GM23338 (cell line): ENCODE data around the gene ARPC2. TPM values are rescaled to one million over a fixed set of nuclear protein-coding genes. Genes with fewer than 3 reads are reported as not detected.

Source experiments
- ATAC-seq: fragments of 200-7000 bp; cut with Tn5 transposase; 3 replicates; pipeline ENCODE4 v1.9.1; 2020
- DNase-seq: peaks from one replicate; pipeline ENCODE4 v3.0.0-alpha.2; 2015; ENCODE audit warnings: low spot score
- H2AFZ ChIP-seq: fragments of 200-600 bp; sonication (generic); 2 replicates; pipeline ENCODE4 v1.8.0; 2016; ENCODE audit warnings: antibody characterized with exemption, mild to moderate bottlenecking, moderate library complexity
- H3F3A ChIP-seq: fragments of 200-600 bp; sonication (generic); replicated peaks from 2 replicates; pipeline ENCODE4 v1.8.0; 2017; ENCODE audit warnings: antibody characterized with exemption, mixed run types, low read depth
- H3K27ac ChIP-seq: fragments of 200-600 bp; sonication (generic); 2 replicates; pipeline ENCODE4 v1.6.1; 2016; ENCODE audit warnings: low read depth
- H3K27me3 ChIP-seq: fragments of 200-600 bp; sonication (generic); 2 replicates; pipeline ENCODE4 v1.8.0; 2016; ENCODE audit warnings: mild to moderate bottlenecking, mixed run types, moderate library complexity; ENCODE audit not compliant: insufficient read depth
- H3K36me3 ChIP-seq: fragments of 200-600 bp; sonication (generic); 2 replicates; pipeline ENCODE4 v1.8.0; 2016; ENCODE audit warnings: mild to moderate bottlenecking; ENCODE audit not compliant: insufficient read depth
- H3K4me1 ChIP-seq: fragments of 200-600 bp; sonication (generic); 2 replicates; pipeline ENCODE4 v1.8.0; 2016; ENCODE audit warnings: mild to moderate bottlenecking, moderate library complexity; ENCODE audit not compliant: insufficient read depth
- H3K4me2 ChIP-seq: fragments of 200-600 bp; sonication (generic); 2 replicates; pipeline ENCODE4 v1.7.1; 2017; ENCODE audit warnings: mixed run types
- H3K4me3 ChIP-seq: fragments of 200-600 bp; sonication (generic); 2 replicates; pipeline ENCODE4 v1.6.1; 2016; ENCODE audit warnings: mixed run types
- H3K79me2 ChIP-seq: fragments of 200-600 bp; sonication (generic); replicated peaks from 2 replicates; pipeline ENCODE4 v1.8.0; 2017; ENCODE audit warnings: mild to moderate bottlenecking; ENCODE audit not compliant: insufficient read depth
- H3K9me2 ChIP-seq: fragments of 200-600 bp; sonication (generic); 2 replicates; pipeline ENCODE4 v1.8.0; 2017; ENCODE audit not compliant: insufficient read depth
- H4K20me1 ChIP-seq: fragments of 200-600 bp; sonication (generic); replicated peaks from 2 replicates; pipeline ENCODE4 v1.8.0; 2017; ENCODE audit warnings: mild to moderate bottlenecking; ENCODE audit not compliant: insufficient read depth
- H3K27ac Mint-ChIP-seq: 2 replicates; pipeline ENCODE4 v1.8.0; 2020; ENCODE audit warnings: inconsistent platforms, mild to moderate bottlenecking, moderate library complexity, mixed read lengths
- H3K27me3 Mint-ChIP-seq: 3 replicates; pipeline ENCODE4 v1.8.0; 2022; ENCODE audit warnings: low read depth, mild to moderate bottlenecking, moderate library complexity, mixed read lengths, inconsistent platforms; ENCODE audit not compliant: insufficient read depth, poor library complexity
- H3K36me3 Mint-ChIP-seq: 3 replicates; pipeline ENCODE4 v1.8.0; 2021; ENCODE audit warnings: low read depth, mild to moderate bottlenecking, inconsistent platforms, moderate library complexity, mixed read lengths
- H3K4me1 Mint-ChIP-seq: 3 replicates; pipeline ENCODE4 v1.8.0; 2020; ENCODE audit warnings: mild to moderate bottlenecking, inconsistent platforms, mixed read lengths
- H3K4me3 Mint-ChIP-seq: 3 replicates; pipeline ENCODE4 v1.8.0; 2021; ENCODE audit warnings: moderate library complexity, mild to moderate bottlenecking, inconsistent platforms, mixed read lengths
- H3K9me3 Mint-ChIP-seq: 3 replicates; pipeline ENCODE4 v1.8.0; 2020; ENCODE audit warnings: moderate library complexity, mild to moderate bottlenecking, inconsistent platforms, mixed read lengths
- EZH2phosphoT487 ChIP-seq: fragments of 200-600 bp; sonication (generic); IDR thresholded peaks from one replicate; pipeline ENCODE4 v1.8.1; 2018; ENCODE audit warnings: antibody characterized with exemption; ENCODE audit not compliant: unreplicated experiment
- JUNB ChIP-seq: IDR thresholded peaks from one replicate; pipeline ENCODE4 v1.6.1; 2016; ENCODE audit warnings: antibody characterized with exemption; ENCODE audit not compliant: unreplicated experiment
- POLR2AphosphoS5 ChIP-seq: IDR thresholded peaks from 2 replicates; pipeline ENCODE4 v1.6.1; 2016; ENCODE audit warnings: antibody characterized with exemption, low read depth
- STAT1 ChIP-seq: IDR thresholded peaks from one replicate; pipeline ENCODE4 v1.6.1; 2016; ENCODE audit warnings: antibody characterized with exemption; ENCODE audit not compliant: unreplicated experiment
- ZNF331 ChIP-seq: fragments of 250-450 bp; sonication (Bioruptor Pico); IDR thresholded peaks from 2 replicates; pipeline ENCODE4 v1.5.0; 2020; ENCODE audit warnings: low read depth, mild to moderate bottlenecking, moderate library complexity
- polyA plus RNA-seq: library from polyadenylated mRNA; unstranded; fragments of >200 nt; fragmentation: Nextera tagmentation; extraction: Ambion mirVana; gene quantifications from 2 replicates; pipeline ENCODE4 v1.2.1, GENCODE V29; 2016
- total RNA-seq: library from RNA; depleted of rRNA; stranded (reverse); fragments of >200 nt; shearing (Covaris generic); gene quantifications from 2 replicates; pipeline ENCODE4 v1.2.3, GENCODE V29; 2014
- TF ChIP-seq, protein P1 (sequence below), 2 experiments: fragments of 200-600 bp in 1 of 2; sonication (generic) in 1 of 2; conservative IDR thresholded peaks; 2 replicates each; pipeline versions ENCODE4 v1.5.1 to v1.6.1; 2016 to 2017; ENCODE audit warnings: antibody characterized with exemption in 2 of 2, low read depth in 2 of 2, mild to moderate bottlenecking in 2 of 2, moderate library complexity in 1 of 2
- TF ChIP-seq, protein P2 (sequence below): IDR thresholded peaks from one replicate; pipeline ENCODE4 v1.6.1; 2018; ENCODE audit warnings: antibody characterized with exemption; ENCODE audit not compliant: unreplicated experiment
- TF ChIP-seq, protein P3 (sequence below): IDR thresholded peaks from 2 replicates; pipeline ENCODE4 v1.6.1; 2016; ENCODE audit warnings: antibody characterized with exemption

The ARPC2 gene
- total and polyA plus RNA-seq, 2 experiments from 2014 or later: 217 to 271 TPM

DNA sequence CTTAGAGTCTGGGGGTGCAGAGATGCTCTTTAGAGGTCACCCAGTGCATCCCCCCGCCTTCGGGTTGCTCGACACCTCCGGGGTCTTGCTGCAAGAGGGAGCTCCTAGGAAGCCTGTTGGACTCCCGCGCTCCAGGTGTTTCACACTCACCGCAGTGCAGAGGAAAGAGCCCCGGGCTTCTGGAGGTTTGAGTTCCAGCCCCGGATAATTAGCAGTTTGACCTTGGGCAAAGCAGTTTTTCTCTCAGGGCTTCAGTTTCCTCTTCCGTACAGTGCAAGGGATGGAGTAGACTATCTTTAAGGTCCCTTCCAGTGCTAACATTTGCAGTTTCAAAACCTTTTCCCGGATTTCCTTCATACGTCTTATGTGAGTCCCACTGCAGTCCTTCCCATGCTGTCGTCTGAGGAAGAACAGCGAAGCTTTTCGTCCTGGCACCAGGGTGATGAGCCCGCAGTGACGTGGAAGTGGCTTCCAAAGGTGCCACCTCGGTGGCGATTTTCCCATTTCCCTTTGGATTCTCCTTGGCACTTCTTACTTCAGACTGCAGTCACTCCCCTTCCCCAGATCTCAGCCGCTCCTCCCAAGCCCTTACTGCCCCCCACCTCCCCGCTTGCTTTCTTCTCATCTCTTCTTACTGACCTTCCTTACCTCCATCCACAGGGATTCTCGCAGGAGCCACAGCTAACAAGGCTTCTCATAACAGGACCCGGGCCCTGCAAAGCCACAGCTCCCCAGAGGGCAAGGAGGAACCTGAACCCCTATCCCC lies 53.9 kb downstream of the ARPC2 start (continued):
- TF ChIP-seq, protein P1, sequence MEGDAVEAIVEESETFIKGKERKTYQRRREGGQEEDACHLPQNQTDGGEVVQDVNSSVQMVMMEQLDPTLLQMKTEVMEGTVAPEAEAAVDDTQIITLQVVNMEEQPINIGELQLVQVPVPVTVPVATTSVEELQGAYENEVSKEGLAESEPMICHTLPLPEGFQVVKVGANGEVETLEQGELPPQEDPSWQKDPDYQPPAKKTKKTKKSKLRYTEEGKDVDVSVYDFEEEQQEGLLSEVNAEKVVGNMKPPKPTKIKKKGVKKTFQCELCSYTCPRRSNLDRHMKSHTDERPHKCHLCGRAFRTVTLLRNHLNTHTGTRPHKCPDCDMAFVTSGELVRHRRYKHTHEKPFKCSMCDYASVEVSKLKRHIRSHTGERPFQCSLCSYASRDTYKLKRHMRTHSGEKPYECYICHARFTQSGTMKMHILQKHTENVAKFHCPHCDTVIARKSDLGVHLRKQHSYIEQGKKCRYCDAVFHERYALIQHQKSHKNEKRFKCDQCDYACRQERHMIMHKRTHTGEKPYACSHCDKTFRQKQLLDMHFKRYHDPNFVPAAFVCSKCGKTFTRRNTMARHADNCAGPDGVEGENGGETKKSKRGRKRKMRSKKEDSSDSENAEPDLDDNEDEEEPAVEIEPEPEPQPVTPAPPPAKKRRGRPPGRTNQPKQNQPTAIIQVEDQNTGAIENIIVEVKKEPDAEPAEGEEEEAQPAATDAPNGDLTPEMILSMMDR (conservative IDR thresholded peaks at IDR 0.05; ENCODE audit: low read depth in 2 of 2): no peak
- TF ChIP-seq EZH2phosphoT487 (no peak), JUNB (no peak), POLR2AphosphoS5 (no peak), STAT1 (no peak), ZNF331 (CRISPR knock-in tag) (no peak)
- TF ChIP-seq, protein P2, sequence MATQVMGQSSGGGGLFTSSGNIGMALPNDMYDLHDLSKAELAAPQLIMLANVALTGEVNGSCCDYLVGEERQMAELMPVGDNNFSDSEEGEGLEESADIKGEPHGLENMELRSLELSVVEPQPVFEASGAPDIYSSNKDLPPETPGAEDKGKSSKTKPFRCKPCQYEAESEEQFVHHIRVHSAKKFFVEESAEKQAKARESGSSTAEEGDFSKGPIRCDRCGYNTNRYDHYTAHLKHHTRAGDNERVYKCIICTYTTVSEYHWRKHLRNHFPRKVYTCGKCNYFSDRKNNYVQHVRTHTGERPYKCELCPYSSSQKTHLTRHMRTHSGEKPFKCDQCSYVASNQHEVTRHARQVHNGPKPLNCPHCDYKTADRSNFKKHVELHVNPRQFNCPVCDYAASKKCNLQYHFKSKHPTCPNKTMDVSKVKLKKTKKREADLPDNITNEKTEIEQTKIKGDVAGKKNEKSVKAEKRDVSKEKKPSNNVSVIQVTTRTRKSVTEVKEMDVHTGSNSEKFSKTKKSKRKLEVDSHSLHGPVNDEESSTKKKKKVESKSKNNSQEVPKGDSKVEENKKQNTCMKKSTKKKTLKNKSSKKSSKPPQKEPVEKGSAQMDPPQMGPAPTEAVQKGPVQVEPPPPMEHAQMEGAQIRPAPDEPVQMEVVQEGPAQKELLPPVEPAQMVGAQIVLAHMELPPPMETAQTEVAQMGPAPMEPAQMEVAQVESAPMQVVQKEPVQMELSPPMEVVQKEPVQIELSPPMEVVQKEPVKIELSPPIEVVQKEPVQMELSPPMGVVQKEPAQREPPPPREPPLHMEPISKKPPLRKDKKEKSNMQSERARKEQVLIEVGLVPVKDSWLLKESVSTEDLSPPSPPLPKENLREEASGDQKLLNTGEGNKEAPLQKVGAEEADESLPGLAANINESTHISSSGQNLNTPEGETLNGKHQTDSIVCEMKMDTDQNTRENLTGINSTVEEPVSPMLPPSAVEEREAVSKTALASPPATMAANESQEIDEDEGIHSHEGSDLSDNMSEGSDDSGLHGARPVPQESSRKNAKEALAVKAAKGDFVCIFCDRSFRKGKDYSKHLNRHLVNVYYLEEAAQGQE: no peak
- TF ChIP-seq, protein P3, sequence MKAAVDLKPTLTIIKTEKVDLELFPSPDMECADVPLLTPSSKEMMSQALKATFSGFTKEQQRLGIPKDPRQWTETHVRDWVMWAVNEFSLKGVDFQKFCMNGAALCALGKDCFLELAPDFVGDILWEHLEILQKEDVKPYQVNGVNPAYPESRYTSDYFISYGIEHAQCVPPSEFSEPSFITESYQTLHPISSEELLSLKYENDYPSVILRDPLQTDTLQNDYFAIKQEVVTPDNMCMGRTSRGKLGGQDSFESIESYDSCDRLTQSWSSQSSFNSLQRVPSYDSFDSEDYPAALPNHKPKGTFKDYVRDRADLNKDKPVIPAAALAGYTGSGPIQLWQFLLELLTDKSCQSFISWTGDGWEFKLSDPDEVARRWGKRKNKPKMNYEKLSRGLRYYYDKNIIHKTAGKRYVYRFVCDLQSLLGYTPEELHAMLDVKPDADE: no peak

DNA sequence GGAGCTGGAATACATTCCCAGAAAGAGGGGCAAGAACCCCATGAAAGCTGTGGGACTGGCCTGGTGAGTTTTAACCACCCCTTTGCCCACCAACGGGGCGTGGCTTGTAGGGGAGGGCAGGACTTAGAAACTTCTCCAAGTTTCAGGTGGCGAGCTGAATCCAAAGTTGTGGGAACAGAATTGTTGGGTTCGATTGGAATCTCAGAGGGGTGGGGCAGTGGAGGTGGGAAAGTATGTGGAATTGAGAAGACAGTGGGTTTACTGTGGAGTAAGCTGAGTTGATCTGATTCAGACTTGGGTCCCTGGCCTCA lies 54.5 kb downstream of the ARPC2 start:
- Mint-ChIP-seq H3K4me1 (peaks cover 23% of the 10 kb centered on the region), H3K36me3 (peaks cover 37% of the 10 kb centered on the region), H3K9me3 (no peaks in the 10 kb centered on the region), H3K27me3 (peaks cover 15% of the 10 kb centered on the region), H3K4me3 (peak overlapping the region; percentile 89), H3K27ac (no peak overlapping the region)
- no peaks in the 10 kb centered on the region for H3F3A ChIP-seq
- DNase-seq (peak; percentile 17), ATAC-seq (no peak)
- H3K79me2 ChIP-seq: peaks cover 17% of the 10 kb centered on the region
- H3K4me2 ChIP-seq: peak overlapping the region; percentile 98
- no peaks in the 10 kb centered on the region for H3K27me3 ChIP-seq
- peaks cover 10% of the 10 kb centered on the region for H3K36me3 ChIP-seq
- H3K4me3 ChIP-seq: peak overlapping the region; percentile 96
- H4K20me1 ChIP-seq: no peaks in the 10 kb centered on the region; the same call in 1 of the 2 replicates
- H3K4me1 ChIP-seq: peaks cover 13% of the 10 kb centered on the region
- H3K9me2 ChIP-seq: no peaks in the 10 kb centered on the region
- no peak for TF ChIP-seq STAT1
- TF ChIP-seq, protein P1 (conservative IDR thresholded peaks at IDR 0.05; ENCODE audit: low read depth in 2 of 2): no peak
- no peak overlapping the region for H3K27ac ChIP-seq
- no peak overlapping the region for H2AFZ ChIP-seq
